SK-N-SH (cell line): ENCODE data around the gene BAG3. TPM values are rescaled to one million over a fixed set of nuclear protein-coding genes. Genes with fewer than 3 reads are reported as not detected.
A peak's percentile ranks its signal among the peaks of the same experiment; 100 is the strongest.

Experiments used
- CTCF ChIA-PET: fragments of 300-600, 350-600 bp; formaldehyde crosslinking; extraction: SDS; loops from one replicate; lab custom pipeline; 2021; lab: Yijun Ruan, JAX
- POLR2A ChIA-PET: fragments of 350-600 bp; sonication (Branson Sonifier 250); formaldehyde crosslinking; extraction: SDS; loops from one replicate; lab custom pipeline; 2020; ENCODE audit warnings: antibody characterized with exemption, inconsistent platforms; lab: Yijun Ruan, JAX
- DNase-seq: peaks from one replicate; pipeline ENCODE4 v3.0.0; 2012
- H2AFZ ChIP-seq: fragments of 200-600 bp; sonication (generic); 2 replicates; pipeline ENCODE4 v1.8.1; 2016; ENCODE audit warnings: antibody characterized with exemption, mild to moderate bottlenecking, low read depth
- H3F3A ChIP-seq: fragments of 200-600 bp; sonication (generic); replicated peaks from 2 replicates; pipeline ENCODE3; 2016; ENCODE audit warnings: antibody characterized with exemption, mild to moderate bottlenecking; ENCODE audit not compliant: insufficient read depth
- H3K27ac ChIP-seq, 2 experiments: fragments of 200-500 bp in 1 of 2; fragments of 200-600 bp in 1 of 2; sonication (Bioruptor generic) in 1 of 2; sonication (generic), shearing (Covaris generic) in 1 of 2; 2 replicates each; pipeline versions ENCODE4 v1.5.1 to v1.6.1; 2014 to 2016; ENCODE audit warnings: low read depth in 2 of 2, inconsistent platforms in 1 of 2, low read length in 1 of 2, mild to moderate bottlenecking in 1 of 2, mixed read lengths in 1 of 2
- H3K27me3 ChIP-seq: fragments of 200-600 bp; sonication (generic), shearing (Covaris generic); 2 replicates; pipeline ENCODE4 v1.6.1; 2016; ENCODE audit warnings: mixed run types; ENCODE audit not compliant: insufficient read depth
- H3K36me3 ChIP-seq, 2 experiments: fragments of 200-500 bp in 1 of 2; fragments of 200-600 bp in 1 of 2; sonication (Bioruptor generic) in 1 of 2; sonication (generic) in 1 of 2; replicated peaks in 1 of 2; 2 replicates each; pipeline versions ENCODE3 to v1.5.1; 2014 to 2016; ENCODE audit warnings: low read length in 1 of 2, mild to moderate bottlenecking in 1 of 2; ENCODE audit not compliant: insufficient read depth in 2 of 2, control insufficient read depth in 1 of 2
- H3K4me1 ChIP-seq, 2 experiments: fragments of 200-500 bp in 1 of 2; fragments of 200-600 bp in 1 of 2; sonication (Bioruptor generic) in 1 of 2; sonication (generic), shearing (Covaris generic) in 1 of 2; 2 replicates each; pipeline versions ENCODE4 v1.5.1 to v1.6.1; 2014 to 2016; ENCODE audit warnings: low read depth in 1 of 2, low read length in 1 of 2, mixed run types in 1 of 2; ENCODE audit not compliant: insufficient read depth in 2 of 2, control insufficient read depth in 1 of 2
- H3K4me2 ChIP-seq: fragments of 200-600 bp; sonication (generic), shearing (Covaris generic); 2 replicates; pipeline ENCODE4 v1.6.1; 2017; ENCODE audit warnings: mixed run types
- H3K4me3 ChIP-seq, 2 experiments: fragments of 200-500 bp in 1 of 2; fragments of 200-600 bp in 1 of 2; sonication (Bioruptor generic) in 1 of 2; sonication (generic), shearing (Covaris generic) in 1 of 2; 2 replicates each; pipeline versions ENCODE4 v1.5.1 to v1.8.1; 2014 to 2016; ENCODE audit warnings: low read depth in 2 of 2, inconsistent platforms in 1 of 2, low read length in 1 of 2, mild to moderate bottlenecking in 1 of 2, mixed read lengths in 1 of 2, moderate library complexity in 1 of 2
- H3K79me2 ChIP-seq: fragments of 200-600 bp; sonication (generic); 2 replicates; pipeline ENCODE4 v1.8.1; 2017; ENCODE audit warnings: mild to moderate bottlenecking; ENCODE audit not compliant: insufficient read depth
- H3K9ac ChIP-seq: fragments of 200-600 bp; sonication (generic); 2 replicates; pipeline ENCODE4 v1.6.1; 2017; ENCODE audit warnings: mixed run types
- H3K9me2 ChIP-seq: fragments of 200-600 bp; sonication (generic); 2 replicates; pipeline ENCODE4 v1.6.1; 2017; ENCODE audit warnings: mixed run types
- H3K9me3 ChIP-seq: fragments of 200-600 bp; sonication (generic); 2 replicates; pipeline ENCODE4 v1.6.1; 2017; ENCODE audit warnings: mixed run types, mild to moderate bottlenecking, moderate library complexity
- H4K20me1 ChIP-seq: fragments of 200-600 bp; sonication (generic); 2 replicates; pipeline ENCODE4 v1.6.1; 2017; ENCODE audit warnings: mild to moderate bottlenecking, mixed run types; ENCODE audit not compliant: insufficient read depth
- CHD2 ChIP-seq: fragments of 150-350 bp; IDR thresholded peaks from 2 replicates; pipeline ENCODE4 v1.6.1; 2018; ENCODE audit warnings: low read length; ENCODE audit not compliant: partially characterized antibody
- ELF1 ChIP-seq: IDR thresholded peaks from 2 replicates; pipeline ENCODE4 v1.4.0; 2012
- EP300 ChIP-seq, 2 experiments: IDR thresholded peaks; 2 replicates each; pipeline versions ENCODE4 v1.4.0 to v1.6.1; 2012; ENCODE audit warnings: borderline replicate concordance in 1 of 2, low read depth in 1 of 2, low read length in 1 of 2
- EZH2phosphoT487 ChIP-seq: fragments of 200-600 bp; sonication (generic); IDR thresholded peaks from 2 replicates; pipeline ENCODE4 v1.6.1; 2017; ENCODE audit warnings: low read depth, mixed run types, mild to moderate bottlenecking, antibody characterized with exemption, moderate library complexity, borderline replicate concordance
- FOSL2 ChIP-seq: IDR thresholded peaks from 2 replicates; pipeline ENCODE4 v1.4.0; 2012; ENCODE audit warnings: low read depth, mild to moderate bottlenecking, moderate library complexity, borderline replicate concordance
- FOXJ3 ChIP-seq: sonication (generic); formaldehyde crosslinking; IDR thresholded peaks from 2 replicates; pipeline ENCODE4 v1.5.1; 2020; ENCODE audit warnings: mild to moderate bottlenecking, missing genetic modification reagents
- FOXM1 ChIP-seq: IDR thresholded peaks from 2 replicates; pipeline ENCODE4 v1.4.0; 2012; ENCODE audit warnings: low read depth, mild to moderate bottlenecking
- JUND ChIP-seq: IDR thresholded peaks from 2 replicates; pipeline ENCODE4 v1.4.0; 2012
- MAX ChIP-seq: IDR thresholded peaks from 2 replicates; pipeline ENCODE4 v1.4.0; 2012; ENCODE audit warnings: low read depth
- MXI1 ChIP-seq: IDR thresholded peaks from 2 replicates; pipeline ENCODE4 v1.6.1; 2012; ENCODE audit warnings: mild to moderate bottlenecking, low read depth, low read length, improper control_type of control experiment
- NRF1 ChIP-seq: IDR thresholded peaks from 2 replicates; pipeline ENCODE4 v1.6.1; 2012; ENCODE audit warnings: low read depth, mild to moderate bottlenecking, low read length
- PBX3 ChIP-seq: IDR thresholded peaks from 2 replicates; pipeline ENCODE4; 2012
- RAD21 ChIP-seq: IDR thresholded peaks from 2 replicates; pipeline ENCODE4 v1.6.1; 2012; ENCODE audit warnings: mild to moderate bottlenecking, low read length
- RXRA ChIP-seq: IDR thresholded peaks from 2 replicates; pipeline ENCODE4 v1.4.0; 2012; ENCODE audit warnings: low read depth, mild to moderate bottlenecking, borderline replicate concordance
- SIN3A ChIP-seq: IDR thresholded peaks from 2 replicates; pipeline ENCODE4 v1.6.1; 2012; ENCODE audit warnings: low read depth, mild to moderate bottlenecking, low read length, moderate library complexity, borderline replicate concordance
- TEAD4 ChIP-seq: IDR thresholded peaks from 2 replicates; pipeline ENCODE4 v1.4.0; 2012; ENCODE audit warnings: mild to moderate bottlenecking, borderline replicate concordance; ENCODE audit not compliant: insufficient read depth
- USF1 ChIP-seq: IDR thresholded peaks from 2 replicates; pipeline ENCODE4 v1.4.0; 2012; ENCODE audit warnings: low read depth, borderline replicate concordance
- WGBS: methylation state at CpG from one replicate; pipeline ENCODE4 v1.1.6; 2017; ENCODE audit warnings: low lambda C conversion rate; 5-methylcytosine and 5-hydroxymethylcytosine counted together
- polyA plus RNA-seq, 3 experiments: library from polyadenylated mRNA; depleted of rRNA; stranded (reverse); fragments of >200 nt; gene quantifications; 2 replicates each; pipeline ENCODE4 v1.2.3, GENCODE V29; 2012

BAG3 gene
- polyA plus RNA-seq, 1 of the 3 experiments (the other 2 are of a cell fraction): 9.2 TPM

GRCh38 chr10:119669331-119669730 lies 18.2 kb downstream of the BAG3 start (continued):
- no peak for TF ChIP-seq FOXJ3 (CRISPR knock-in tag)
- TF ChIP-seq ELF1: no peak
- TF ChIP-seq FOSL2: no peak
- TF ChIP-seq TEAD4: no peak
- TF ChIP-seq RAD21: no peak
- no peak for TF ChIP-seq PBX3
- TF ChIP-seq FOXM1: no peak
- no peak for TF ChIP-seq USF1
- TF ChIP-seq MXI1: no peak
- TF ChIP-seq NRF1: no peak
- no peak for TF ChIP-seq RXRA
- no peak for TF ChIP-seq MAX

- Histone ChIP-seq H3K9me2 (no peaks in the 10 kb centered on the region), H3K4me2 (peak overlapping the region; percentile 32), H3K36me3 (peaks cover 24 to 36% of the 10 kb centered on the region in 2 experiments), H3K9ac (no peak overlapping the region), H3K79me2 (peaks cover 86% of the 10 kb centered on the region), H3F3A (peaks cover 37% of the 10 kb centered on the region), H3K9me3 (no peaks in the 10 kb centered on the region), H3K27me3 (no peaks in the 10 kb centered on the region), H4K20me1 (peaks cover 13% of the 10 kb centered on the region), H3K4me1 (peaks cover 14 to 66% of the 10 kb centered on the region in 2 experiments; a peak in 3 of 4 replicates), H3K27ac (peak overlapping the region in 1 of 2 experiments; percentile 92; a peak in 2 of 4 replicates), H2AFZ (no peak overlapping the region), H3K4me3 (0 out of 4 replicates have a peak overlapping the region, but pooled peaks of 1 of the 2 experiments have one; percentile 7)
- CTCF ChIA-PET: interaction anchor here (1.4 to 4.2 kb wide), 2 partner anchors 16 to 62 kb away, joined by 4 to 32 read pairs; no protein-coding TSS in a partner anchor
- DNase-seq: no peak
- TF ChIP-seq JUND (no peak), FOXJ3 (CRISPR knock-in tag) (no peak), SIN3A (no peak), TEAD4 (no peak), EP300 (IDR thresholded peaks at IDR 0.05; ENCODE audit: borderline replicate concordance in 1 of 2, low read depth in 1 of 2, low read length in 1 of 2) (no peak), CHD2 (no peak), EZH2phosphoT487 (no peak)
- POLR2A ChIA-PET: no interaction called here
- WGBS: 90% methylated on average over 9 of the region's 18 CpGs
Observed at GRCh38 chr10:119669975-119670640, 18.9 kb downstream of the BAG3 start.
